DND-41 (cell line): Measurements from ENCODE around the gene WIPF3.

Source experiments
- ATAC-seq: fragments of 200-7000 bp; cut with Tn5 transposase; 3 replicates; pipeline ENCODE4 v1.9.1; 2021; ENCODE audit warnings: low read depth; ENCODE audit not compliant: insufficient read depth
- DNase-seq: peaks from one replicate; pipeline ENCODE4 v3.0.0-alpha.2; 2020
- H2AFZ ChIP-seq: 2 replicates; pipeline ENCODE4 v1.6.0; 2012; ENCODE audit warnings: low read depth, low read length
- H3K27ac ChIP-seq: 2 replicates; pipeline ENCODE4 v1.5.1; 2012; ENCODE audit warnings: low read length, inconsistent platforms
- H3K27me3 ChIP-seq: fragments of 200-600 bp; sonication (generic); 2 replicates; pipeline ENCODE4 v1.6.0; 2012; ENCODE audit warnings: low read length, mild to moderate bottlenecking, inconsistent platforms; ENCODE audit not compliant: insufficient read depth, poor library complexity
- H3K36me3 ChIP-seq: 2 replicates; pipeline ENCODE4 v1.5.1; 2012; ENCODE audit warnings: low read length, inconsistent platforms; ENCODE audit not compliant: insufficient read depth
- H3K4me1 ChIP-seq: 2 replicates; pipeline ENCODE4 v1.5.1; 2012; ENCODE audit warnings: mild to moderate bottlenecking, low read length; ENCODE audit not compliant: insufficient read depth
- H3K4me2 ChIP-seq: 2 replicates; pipeline ENCODE4 v1.6.0; 2012; ENCODE audit warnings: mild to moderate bottlenecking, moderate library complexity, low read length, inconsistent platforms; ENCODE audit not compliant: insufficient read depth
- H3K4me3 ChIP-seq, 2 experiments: fragments of 200-600 bp in 1 of 2; shearing (Covaris generic) in 1 of 2; 2 replicates each; pipeline ENCODE4 v1.5.1; 2012 to 2016; ENCODE audit warnings: inconsistent platforms in 2 of 2, low read length in 2 of 2, mild to moderate bottlenecking in 2 of 2, low read depth in 1 of 2, moderate library complexity in 1 of 2
- H3K79me2 ChIP-seq: 2 replicates; pipeline ENCODE4 v1.6.0; 2012; ENCODE audit warnings: low read length, inconsistent platforms; ENCODE audit not compliant: insufficient read depth
- H3K9ac ChIP-seq: 2 replicates; pipeline ENCODE4 v1.6.0; 2012; ENCODE audit warnings: low read depth, mild to moderate bottlenecking, inconsistent platforms, low read length, moderate library complexity
- H3K9me3 ChIP-seq: 2 replicates; pipeline ENCODE4 v1.5.1; 2012; ENCODE audit warnings: low read length, moderate library complexity, mild to moderate bottlenecking, inconsistent platforms; ENCODE audit not compliant: insufficient read depth, severe bottlenecking
- H4K20me1 ChIP-seq: 2 replicates; pipeline ENCODE4 v1.6.0; 2012; ENCODE audit warnings: low read length; ENCODE audit not compliant: insufficient read depth
- EZH2 ChIP-seq: IDR thresholded peaks from 3 replicates; pipeline ENCODE4 v1.6.1; 2012; ENCODE audit warnings: borderline replicate concordance, low read depth, mild to moderate bottlenecking, moderate library complexity, low read length, inconsistent platforms; ENCODE audit not compliant: severe bottlenecking
- TF ChIP-seq, protein P1 (sequence below): IDR thresholded peaks from 2 replicates; pipeline ENCODE4 v1.5.1; 2012; ENCODE audit warnings: borderline replicate concordance, low read length, moderate library complexity, mild to moderate bottlenecking; ENCODE audit not compliant: poor library complexity, severe bottlenecking; ENCODE audit errors: extremely low read depth

Gene WIPF3

DNA sequence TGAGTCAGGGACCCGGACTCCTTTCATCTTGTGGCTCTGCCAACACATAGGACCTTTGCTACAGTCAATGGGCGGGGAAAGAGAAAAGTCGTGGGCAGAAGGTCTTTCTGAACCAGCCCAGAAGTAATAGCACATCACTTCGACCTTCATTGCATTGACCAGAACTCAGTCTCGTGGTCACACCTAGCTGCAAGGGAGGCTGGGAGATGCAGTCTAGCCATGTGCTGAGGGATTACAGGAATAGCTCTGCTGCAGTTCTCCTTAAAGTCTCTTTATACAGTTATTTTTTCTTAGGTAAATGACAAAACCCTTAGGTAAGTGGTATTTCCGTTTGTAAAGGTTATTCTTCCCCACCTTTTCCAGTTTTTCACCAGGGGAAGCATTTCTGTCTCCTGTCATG, 25.4 kb downstream of the WIPF3 start:
- ATAC-seq (no peak), DNase-seq (no peak)
- H3K36me3 ChIP-seq, result no peaks in the 10 kb centered on the region
- no peak overlapping the region for H3K4me2 ChIP-seq
- no peaks in the 10 kb centered on the region for H3K79me2 ChIP-seq
- no peaks in the 10 kb centered on the region for H3K9me3 ChIP-seq
- no peak overlapping the region for H2AFZ ChIP-seq
- no peak overlapping the region for H3K4me3 ChIP-seq
- no peaks in the 10 kb centered on the region for H4K20me1 ChIP-seq
- H3K27me3 ChIP-seq, result peaks cover 13% of the 10 kb centered on the region
- no peak overlapping the region for H3K9ac ChIP-seq
- TF ChIP-seq, protein P1, sequence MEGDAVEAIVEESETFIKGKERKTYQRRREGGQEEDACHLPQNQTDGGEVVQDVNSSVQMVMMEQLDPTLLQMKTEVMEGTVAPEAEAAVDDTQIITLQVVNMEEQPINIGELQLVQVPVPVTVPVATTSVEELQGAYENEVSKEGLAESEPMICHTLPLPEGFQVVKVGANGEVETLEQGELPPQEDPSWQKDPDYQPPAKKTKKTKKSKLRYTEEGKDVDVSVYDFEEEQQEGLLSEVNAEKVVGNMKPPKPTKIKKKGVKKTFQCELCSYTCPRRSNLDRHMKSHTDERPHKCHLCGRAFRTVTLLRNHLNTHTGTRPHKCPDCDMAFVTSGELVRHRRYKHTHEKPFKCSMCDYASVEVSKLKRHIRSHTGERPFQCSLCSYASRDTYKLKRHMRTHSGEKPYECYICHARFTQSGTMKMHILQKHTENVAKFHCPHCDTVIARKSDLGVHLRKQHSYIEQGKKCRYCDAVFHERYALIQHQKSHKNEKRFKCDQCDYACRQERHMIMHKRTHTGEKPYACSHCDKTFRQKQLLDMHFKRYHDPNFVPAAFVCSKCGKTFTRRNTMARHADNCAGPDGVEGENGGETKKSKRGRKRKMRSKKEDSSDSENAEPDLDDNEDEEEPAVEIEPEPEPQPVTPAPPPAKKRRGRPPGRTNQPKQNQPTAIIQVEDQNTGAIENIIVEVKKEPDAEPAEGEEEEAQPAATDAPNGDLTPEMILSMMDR, result no peak
- TF ChIP-seq EZH2, result no peak
- no peak overlapping the region for H3K27ac ChIP-seq
- no peaks in the 10 kb centered on the region for H3K4me1 ChIP-seq

DNA sequence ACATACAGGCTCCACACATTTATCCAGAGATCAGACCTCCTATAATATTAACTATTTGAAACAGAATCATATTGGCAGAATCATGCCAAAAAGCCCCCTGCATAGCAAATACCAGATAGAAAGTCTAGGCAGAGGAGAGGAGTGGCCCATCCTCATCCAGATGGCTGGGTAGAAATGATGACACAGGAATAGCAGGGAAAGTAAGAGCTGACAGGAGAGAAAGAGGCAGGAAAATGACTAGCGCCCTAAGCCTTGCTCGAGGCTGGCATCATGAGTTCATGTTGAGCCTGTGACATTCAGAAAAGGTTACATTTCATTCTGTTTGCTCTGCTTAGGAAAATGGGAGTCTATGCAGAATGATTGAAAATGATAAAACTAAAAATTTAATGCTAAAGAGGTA, 27.6 kb downstream of the WIPF3 start:
- Histone ChIP-seq H3K27ac (no peak overlapping the region), H3K9ac (no peak overlapping the region), H3K79me2 (no peaks in the 10 kb centered on the region), H3K27me3 (peaks cover 9% of the 10 kb centered on the region), H3K9me3 (no peaks in the 10 kb centered on the region), H3K4me3 (no peak overlapping the region), H4K20me1 (no peaks in the 10 kb centered on the region), H3K4me1 (no peaks in the 10 kb centered on the region), H3K36me3 (no peaks in the 10 kb centered on the region), H3K4me2 (no peak overlapping the region), H2AFZ (no peak overlapping the region)
- DNase-seq (no peak), ATAC-seq (no peak)
- TF ChIP-seq, protein P1, result no peak
- TF ChIP-seq EZH2, result no peak

DNA sequence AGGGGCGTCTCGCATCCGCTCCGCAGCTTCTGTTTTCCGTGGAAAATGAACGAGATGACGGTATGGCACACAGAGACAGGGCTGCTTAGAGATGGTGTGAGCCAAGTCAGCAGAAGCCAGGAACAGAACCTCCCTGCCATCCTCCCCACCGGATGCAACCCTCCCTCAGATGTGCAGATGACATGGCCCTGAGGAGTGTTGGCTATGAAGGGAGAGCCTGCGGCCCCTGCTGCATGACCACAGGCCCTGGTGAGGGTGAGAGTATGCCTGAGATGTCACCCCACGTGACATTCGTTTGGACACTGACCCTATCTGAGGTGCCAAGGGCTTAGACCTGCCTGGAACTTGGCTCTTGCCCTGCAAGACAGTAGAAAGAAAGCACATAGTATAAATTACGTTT, 29.4 kb downstream of the WIPF3 start:
- Histone ChIP-seq H3K4me1 (no peaks in the 10 kb centered on the region), H2AFZ (no peak overlapping the region), H3K9ac (no peak overlapping the region), H3K79me2 (no peaks in the 10 kb centered on the region), H3K36me3 (no peaks in the 10 kb centered on the region), H4K20me1 (no peaks in the 10 kb centered on the region), H3K27me3 (peaks cover 11% of the 10 kb centered on the region), H3K4me2 (no peak overlapping the region), H3K4me3 (no peak overlapping the region), H3K27ac (no peak overlapping the region), H3K9me3 (no peaks in the 10 kb centered on the region)
- no peak for ATAC-seq
- TF ChIP-seq, protein P1, result no peak
- TF ChIP-seq EZH2, result no peak
- no peak for DNase-seq

- Histone ChIP-seq H3K9me3 (no peaks in the 10 kb centered on the region), H3K9ac (no peak overlapping the region), H3K4me1 (no peaks in the 10 kb centered on the region), H3K4me3 (no peak overlapping the region), H3K36me3 (no peaks in the 10 kb centered on the region), H3K79me2 (no peaks in the 10 kb centered on the region), H3K4me2 (no peak overlapping the region), H3K27ac (no peak overlapping the region), H3K27me3 (peaks cover 13% of the 10 kb centered on the region), H4K20me1 (no peaks in the 10 kb centered on the region), H2AFZ (no peak overlapping the region)
- no peak for TF ChIP-seq EZH2
- TF ChIP-seq, protein P1, result no peak
- DNase-seq (no peak), ATAC-seq (no peak)
Observed at GRCh38 chr7:29839302-29839701, 33.0 kb downstream of the WIPF3 start.
